HFF-Myc (cell line): ENCODE data around the gene KLF11.

ENCODE experiments used
- DNase-seq: peaks from one replicate; pipeline ENCODE4 v3.0.0-alpha.2; 2011; ENCODE audit warnings: low read depth; ENCODE audit errors: extremely low read depth
- H3K4me3 ChIP-seq: replicated peaks from 2 replicates; pipeline ENCODE4 v1.5.1; 2011; ENCODE audit warnings: low read depth, mild to moderate bottlenecking, control low read depth, low read length
- TF ChIP-seq, protein P1 (sequence below): IDR thresholded peaks from 2 replicates; pipeline ENCODE4 v1.5.1; 2012; ENCODE audit warnings: mild to moderate bottlenecking, low read depth, low read length, control low read depth; ENCODE audit errors: missing control alignments

The KLF11 gene

DNA sequence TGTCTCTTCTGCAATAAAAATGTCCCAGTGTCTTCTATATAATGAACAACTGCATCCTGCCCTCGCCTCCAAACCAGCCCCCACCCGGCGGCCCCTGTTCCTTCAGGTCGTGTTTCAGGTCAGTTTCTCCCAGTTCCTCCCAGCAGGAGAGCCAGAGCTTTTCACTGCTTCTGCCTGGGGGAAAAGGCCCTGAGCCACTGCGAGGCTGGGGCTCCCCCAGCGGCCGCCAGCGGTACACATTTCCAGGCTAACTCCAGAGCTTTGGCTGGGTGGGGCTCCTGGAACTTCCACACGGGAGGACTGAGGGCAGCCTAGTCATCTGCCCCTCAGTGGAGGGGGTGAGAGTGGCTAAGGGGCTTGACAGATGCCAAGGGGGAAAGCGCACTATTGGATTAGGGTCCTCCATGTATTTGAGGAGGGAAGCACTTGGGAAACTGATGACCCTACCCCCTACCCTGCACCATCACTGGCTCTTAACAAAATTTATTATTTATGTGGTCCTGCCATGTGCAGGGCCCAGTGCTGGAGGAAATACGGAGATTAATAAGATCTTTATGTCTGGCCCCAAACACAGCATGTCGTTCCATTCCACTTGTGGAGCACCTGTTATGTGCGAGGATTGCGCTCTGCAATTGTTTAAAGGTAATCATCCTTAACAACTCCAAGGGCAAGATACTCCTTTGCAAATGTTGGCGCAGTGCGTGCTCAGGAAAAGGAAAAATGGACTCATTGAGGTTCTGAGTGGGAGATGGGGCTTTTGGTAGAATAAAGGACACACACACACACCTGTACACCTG is 54.2 kb downstream of the KLF11 start:
- TF ChIP-seq, protein P1, sequence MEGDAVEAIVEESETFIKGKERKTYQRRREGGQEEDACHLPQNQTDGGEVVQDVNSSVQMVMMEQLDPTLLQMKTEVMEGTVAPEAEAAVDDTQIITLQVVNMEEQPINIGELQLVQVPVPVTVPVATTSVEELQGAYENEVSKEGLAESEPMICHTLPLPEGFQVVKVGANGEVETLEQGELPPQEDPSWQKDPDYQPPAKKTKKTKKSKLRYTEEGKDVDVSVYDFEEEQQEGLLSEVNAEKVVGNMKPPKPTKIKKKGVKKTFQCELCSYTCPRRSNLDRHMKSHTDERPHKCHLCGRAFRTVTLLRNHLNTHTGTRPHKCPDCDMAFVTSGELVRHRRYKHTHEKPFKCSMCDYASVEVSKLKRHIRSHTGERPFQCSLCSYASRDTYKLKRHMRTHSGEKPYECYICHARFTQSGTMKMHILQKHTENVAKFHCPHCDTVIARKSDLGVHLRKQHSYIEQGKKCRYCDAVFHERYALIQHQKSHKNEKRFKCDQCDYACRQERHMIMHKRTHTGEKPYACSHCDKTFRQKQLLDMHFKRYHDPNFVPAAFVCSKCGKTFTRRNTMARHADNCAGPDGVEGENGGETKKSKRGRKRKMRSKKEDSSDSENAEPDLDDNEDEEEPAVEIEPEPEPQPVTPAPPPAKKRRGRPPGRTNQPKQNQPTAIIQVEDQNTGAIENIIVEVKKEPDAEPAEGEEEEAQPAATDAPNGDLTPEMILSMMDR: peak; percentile 93
- DNase-seq: peak; percentile 32
- H3K4me3 ChIP-seq: no peak overlapping the region

DNA sequence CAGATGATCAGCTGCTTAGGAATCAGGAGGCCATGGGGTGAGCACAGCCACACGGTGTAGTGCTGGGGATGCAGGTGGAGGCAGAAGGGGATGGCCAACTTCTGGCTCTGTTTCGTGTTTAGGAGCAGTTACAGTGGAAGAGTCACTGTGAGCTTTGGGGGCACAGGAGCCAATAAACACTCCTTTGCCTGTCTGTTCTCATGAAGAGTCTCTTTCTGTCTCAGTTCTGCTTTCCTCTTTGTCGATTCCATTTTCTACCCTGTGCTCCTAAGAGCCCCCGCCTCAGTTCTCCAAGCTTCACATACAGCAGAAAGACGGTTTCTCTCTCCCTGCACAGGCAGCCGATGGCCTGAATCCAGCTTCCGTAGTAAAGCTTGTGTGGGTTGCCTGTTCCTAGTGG is 58.1 kb downstream of the KLF11 start:
- H3K4me3 ChIP-seq: no peak overlapping the region
- DNase-seq: no peak
- TF ChIP-seq, protein P1: no peak

- TF ChIP-seq, protein P1: no peak
- H3K4me3 ChIP-seq: no peak overlapping the region
- no peak for DNase-seq
Measured at GRCh38 chr2:10103179-10103578, 59.8 kb downstream of the KLF11 start.
